Measurements from ENCODE around the gene GRIK4. TPM values are rescaled to one million over a fixed set of nuclear protein-coding genes. Genes with fewer than 3 reads are reported as not detected.

The GRIK4 gene
- total RNA-seq, 1 donor from 2014 or later, result not detected

- Histone ChIP-seq H3K36me3 (no peaks in the 10 kb centered on the region), H3K4me3 (no peak overlapping the region), H3K9me3 (no peaks in the 10 kb centered on the region), H3K27me3 (no peaks in the 10 kb centered on the region), H3K4me1 (no peaks in the 10 kb centered on the region), H3K27ac (no peak overlapping the region)
- TF ChIP-seq, protein P1, sequence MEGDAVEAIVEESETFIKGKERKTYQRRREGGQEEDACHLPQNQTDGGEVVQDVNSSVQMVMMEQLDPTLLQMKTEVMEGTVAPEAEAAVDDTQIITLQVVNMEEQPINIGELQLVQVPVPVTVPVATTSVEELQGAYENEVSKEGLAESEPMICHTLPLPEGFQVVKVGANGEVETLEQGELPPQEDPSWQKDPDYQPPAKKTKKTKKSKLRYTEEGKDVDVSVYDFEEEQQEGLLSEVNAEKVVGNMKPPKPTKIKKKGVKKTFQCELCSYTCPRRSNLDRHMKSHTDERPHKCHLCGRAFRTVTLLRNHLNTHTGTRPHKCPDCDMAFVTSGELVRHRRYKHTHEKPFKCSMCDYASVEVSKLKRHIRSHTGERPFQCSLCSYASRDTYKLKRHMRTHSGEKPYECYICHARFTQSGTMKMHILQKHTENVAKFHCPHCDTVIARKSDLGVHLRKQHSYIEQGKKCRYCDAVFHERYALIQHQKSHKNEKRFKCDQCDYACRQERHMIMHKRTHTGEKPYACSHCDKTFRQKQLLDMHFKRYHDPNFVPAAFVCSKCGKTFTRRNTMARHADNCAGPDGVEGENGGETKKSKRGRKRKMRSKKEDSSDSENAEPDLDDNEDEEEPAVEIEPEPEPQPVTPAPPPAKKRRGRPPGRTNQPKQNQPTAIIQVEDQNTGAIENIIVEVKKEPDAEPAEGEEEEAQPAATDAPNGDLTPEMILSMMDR (IDR thresholded peaks at IDR 0.05), result no peak
- no peak for DNase-seq (ENCODE audit: low spot score in 2 of 2)
- intact Hi-C loops (cut with DNase I), result no loop called here
Observed at GRCh38 chr11:120816711-120817110, 305.2 kb downstream of the GRIK4 start.

DNA sequence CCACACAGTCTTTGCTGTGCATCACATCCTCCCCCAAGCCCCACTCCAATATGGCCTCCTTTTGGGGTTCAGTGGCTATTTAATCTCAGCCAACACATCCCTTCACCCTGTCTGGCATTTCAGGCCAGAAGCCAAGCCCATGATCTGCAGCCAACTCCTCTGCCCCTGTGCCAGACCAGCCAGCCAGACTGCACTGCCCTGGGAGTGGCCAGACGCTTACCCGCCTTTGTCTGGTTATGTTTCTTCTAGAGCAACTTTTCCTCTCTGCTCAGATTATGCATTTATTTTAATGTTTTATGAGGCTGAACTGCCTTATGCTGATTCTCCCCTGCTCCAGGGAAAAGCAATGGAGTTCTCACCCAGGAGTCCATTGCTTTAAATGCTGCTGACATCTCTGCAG lies 305.6 kb downstream of the GRIK4 start:
- no peaks in the 10 kb centered on the region for H3K4me1 ChIP-seq
- DNase-seq (ENCODE audit: low spot score in 2 of 2), result no peak
- no peaks in the 10 kb centered on the region for H3K9me3 ChIP-seq
- H3K27me3 ChIP-seq, result no peaks in the 10 kb centered on the region
- no peak overlapping the region for H3K4me3 ChIP-seq
- TF ChIP-seq, protein P1 (IDR thresholded peaks at IDR 0.05), result no peak
- no peak overlapping the region for H3K27ac ChIP-seq
- intact Hi-C loops (cut with DNase I), result no loop called here
- no peaks in the 10 kb centered on the region for H3K36me3 ChIP-seq

GRCh38 chr11:120818097-120818496 lies 306.5 kb downstream of the GRIK4 start:
- Histone ChIP-seq H3K9me3 (no peaks in the 10 kb centered on the region), H3K4me1 (no peaks in the 10 kb centered on the region), H3K27me3 (no peaks in the 10 kb centered on the region), H3K4me3 (no peak overlapping the region), H3K36me3 (no peaks in the 10 kb centered on the region), H3K27ac (no peak overlapping the region)
- intact Hi-C loops (cut with DNase I), result no loop called here
- DNase-seq (ENCODE audit: low spot score in 2 of 2), result no peak
- TF ChIP-seq, protein P1 (IDR thresholded peaks at IDR 0.05), result no peak

- H3K27ac ChIP-seq, result no peak overlapping the region
- H3K4me3 ChIP-seq, result no peak overlapping the region
- no peaks in the 10 kb centered on the region for H3K27me3 ChIP-seq
- no peaks in the 10 kb centered on the region for H3K9me3 ChIP-seq
- H3K4me1 ChIP-seq, result no peaks in the 10 kb centered on the region
- no peak for DNase-seq (ENCODE audit: low spot score in 2 of 2)
- H3K36me3 ChIP-seq, result no peaks in the 10 kb centered on the region
- intact Hi-C loops (cut with DNase I), result no loop called here
- TF ChIP-seq, protein P1 (IDR thresholded peaks at IDR 0.05), result no peak
Observed at GRCh38 chr11:120819003-120819402, 307.5 kb downstream of the GRIK4 start.

GRCh38 chr11:120819437-120820365 lies 308.2 kb downstream of the GRIK4 start:
- H3K4me3 ChIP-seq, result no peak overlapping the region
- no peaks in the 10 kb centered on the region for H3K27me3 ChIP-seq
- no peak overlapping the region for H3K27ac ChIP-seq
- no peaks in the 10 kb centered on the region for H3K36me3 ChIP-seq
- H3K4me1 ChIP-seq, result no peaks in the 10 kb centered on the region
- no peaks in the 10 kb centered on the region for H3K9me3 ChIP-seq
- TF ChIP-seq, protein P1 (IDR thresholded peaks at IDR 0.05), result no peak
- no peak for DNase-seq (ENCODE audit: low spot score in 2 of 2)
- intact Hi-C loops (cut with DNase I), result no loop called here
